ENCODE results near the gene TRIM15. TPM values are rescaled to one million over a fixed set of nuclear protein-coding genes. Genes with fewer than 3 reads are reported as not detected.

TRIM15 gene
- polyA plus RNA-seq, 1 donor (not counting 4 experiments of a cell fraction or from before 2014, with no cell fraction given) = not detected

GRCh38 chr6:30149234-30149633, 14.1 kb upstream of the TRIM15 start:
- Histone ChIP-seq H4K20me1 (ENCODE audit: control insufficient read depth, extremely low read depth, insufficient read depth, low read length) (no peaks in the 10 kb centered on the region), H3K27ac (ENCODE audit: control insufficient read depth, insufficient read depth, low read length) (no peak overlapping the region), H3K4me2 (ENCODE audit: control insufficient read depth, extremely low read depth, insufficient read depth, low read depth, low read length) (no peak overlapping the region), H3K36me3 (ENCODE audit: control insufficient read depth in 2 of 2, extremely low read depth in 1 of 2, insufficient read depth in 2 of 2, low read length in 2 of 2) (no peaks in the 10 kb centered on the region), H3K4me3 (ENCODE audit: control insufficient read depth in 2 of 3, extremely low read depth in 1 of 3, insufficient read depth in 2 of 3, low read depth in 1 of 3, low read length in 3 of 3) (no peak overlapping the region), H3K27me3 (ENCODE audit: control insufficient read depth, extremely low read depth, insufficient read depth, low read length) (peaks cover 23% of the 10 kb centered on the region), H2AFZ (ENCODE audit: control insufficient read depth, low read length) (no peak overlapping the region), H3K9me3 (ENCODE audit: control insufficient read depth, low read depth, low read length) (no peaks in the 10 kb centered on the region), H3K9me1 (ENCODE audit: control insufficient read depth, extremely low read depth, insufficient read depth, low read length) (no peaks in the 10 kb centered on the region), H3K4me1 (ENCODE audit: control insufficient read depth, extremely low read depth, insufficient read depth, low read length) (no peaks in the 10 kb centered on the region), H3K9ac (ENCODE audit: control insufficient read depth, extremely low read depth, insufficient read depth, low read length) (no peak overlapping the region), H3K79me2 (ENCODE audit: control insufficient read depth, insufficient read depth, low read length) (no peaks in the 10 kb centered on the region)
- FAIRE-seq = no peak
- DNase-seq (ENCODE audit: low read depth, low spot score) = no peak
- dilution Hi-C loops (cut with MboI; ENCODE audit: extremely low pct_ligation_motif_present, low sequenced_read_pairs) = no loop called here
- TF ChIP-seq EZH2 (IDR thresholded peaks at IDR 0.05; ENCODE audit: low read length) = no peak
- no peak for TF ChIP-seq CTCF (optimal IDR thresholded peaks at IDR 0.05 in 1 of 3, IDR thresholded peaks at IDR 0.05 in 1 of 3, conservative IDR thresholded peaks at IDR 0.05 in 1 of 3; ENCODE audit: extremely low read depth in 1 of 3, insufficient read depth in 2 of 3, low read length in 3 of 3)

- Histone ChIP-seq H3K79me2 (ENCODE audit: control insufficient read depth, insufficient read depth, low read length) (no peaks in the 10 kb centered on the region), H3K4me2 (ENCODE audit: control insufficient read depth, extremely low read depth, insufficient read depth, low read depth, low read length) (no peak overlapping the region), H3K9me3 (ENCODE audit: control insufficient read depth, low read depth, low read length) (no peaks in the 10 kb centered on the region), H3K9ac (ENCODE audit: control insufficient read depth, extremely low read depth, insufficient read depth, low read length) (no peak overlapping the region), H3K27me3 (ENCODE audit: control insufficient read depth, extremely low read depth, insufficient read depth, low read length) (peaks cover 16% of the 10 kb centered on the region), H3K9me1 (ENCODE audit: control insufficient read depth, extremely low read depth, insufficient read depth, low read length) (no peaks in the 10 kb centered on the region), H4K20me1 (ENCODE audit: control insufficient read depth, extremely low read depth, insufficient read depth, low read length) (no peaks in the 10 kb centered on the region), H3K4me3 (ENCODE audit: control insufficient read depth in 2 of 3, extremely low read depth in 1 of 3, insufficient read depth in 2 of 3, low read depth in 1 of 3, low read length in 3 of 3) (no peak overlapping the region), H3K27ac (ENCODE audit: control insufficient read depth, insufficient read depth, low read length) (no peak overlapping the region), H3K36me3 (ENCODE audit: control insufficient read depth in 2 of 2, extremely low read depth in 1 of 2, insufficient read depth in 2 of 2, low read length in 2 of 2) (no peaks in the 10 kb centered on the region), H3K4me1 (ENCODE audit: control insufficient read depth, extremely low read depth, insufficient read depth, low read length) (peaks cover 7% of the 10 kb centered on the region), H2AFZ (ENCODE audit: control insufficient read depth, low read length) (no peak overlapping the region)
- dilution Hi-C loops (cut with MboI; ENCODE audit: extremely low pct_ligation_motif_present, low sequenced_read_pairs) = no loop called here
- FAIRE-seq = peak; percentile 17
- TF ChIP-seq EZH2 (IDR thresholded peaks at IDR 0.05; ENCODE audit: low read length) (no peak), CTCF (optimal IDR thresholded peaks at IDR 0.05 in 1 of 3, IDR thresholded peaks at IDR 0.05 in 1 of 3, conservative IDR thresholded peaks at IDR 0.05 in 1 of 3; ENCODE audit: extremely low read depth in 1 of 3, insufficient read depth in 2 of 3, low read length in 3 of 3) (no peak)
- no peak for DNase-seq (ENCODE audit: low read depth, low spot score)
Measured at GRCh38 chr6:30149858-30150550, 13.3 kb upstream of the TRIM15 start.
